CD14-positive monocyte (primary cell): ENCODE data around the gene TXNDC9. TPM values are rescaled to one million over a fixed set of nuclear protein-coding genes. Genes with fewer than 3 reads are reported as not detected.

Source experiments
- DNase-seq, 3 donors: peaks; one replicate each; pipeline ENCODE4 v3.0.0-alpha.2; 2011 to 2022
- H2AFZ ChIP-seq: 2 replicates; pipeline ENCODE4 v1.6.0; 2012; ENCODE audit warnings: mild to moderate bottlenecking, low read depth, low read length, inconsistent platforms; ENCODE audit not compliant: insufficient read depth, poor library complexity, severe bottlenecking
- H3K27ac ChIP-seq, 2 donors: 1 replicate in 1 of 2; 2 replicates in 1 of 2; pipeline ENCODE4 v1.5.1; 2012 to 2013; ENCODE audit warnings: low read length in 2 of 2, control low read depth in 1 of 2, inconsistent platforms in 1 of 2, low read depth in 1 of 2, mild to moderate bottlenecking in 1 of 2
- H3K27me3 ChIP-seq, 2 donors: one replicate each; pipeline versions ENCODE4 v1.6.0 to v1.6.1; 2011 to 2013; ENCODE audit warnings: low read length in 2 of 2; ENCODE audit not compliant: control insufficient read depth in 2 of 2, insufficient read depth in 2 of 2
- H3K36me3 ChIP-seq, 2 donors: replicated peaks in 1 of 2; 1 replicate in 1 of 2; 2 replicates in 1 of 2; pipeline versions ENCODE4 v1.5.1 to v1.6.1; 2012 to 2013; ENCODE audit warnings: low read length in 2 of 2, control low read depth in 1 of 2, inconsistent platforms in 1 of 2, mild to moderate bottlenecking in 1 of 2; ENCODE audit not compliant: insufficient read depth in 2 of 2, control insufficient read depth in 1 of 2
- H3K4me1 ChIP-seq, 2 donors: 1 replicate in 1 of 2; 2 replicates in 1 of 2; pipeline versions ENCODE4 v1.5.1 to v1.6.1; 2012 to 2013; ENCODE audit warnings: low read length in 2 of 2, control low read depth in 1 of 2, inconsistent platforms in 1 of 2, mild to moderate bottlenecking in 1 of 2, moderate library complexity in 1 of 2; ENCODE audit not compliant: insufficient read depth in 2 of 2, control insufficient read depth in 1 of 2
- H3K4me2 ChIP-seq: replicated peaks from 2 replicates; pipeline ENCODE3; 2012; ENCODE audit warnings: low read length, moderate library complexity, mild to moderate bottlenecking; ENCODE audit not compliant: poor library complexity, severe bottlenecking; ENCODE audit errors: extremely low read depth
- H3K4me3 ChIP-seq, 3 experiments: fragments of 200-600 bp in 1 of 3; sonication (generic) in 1 of 3; replicated peaks in 1 of 3; 1 replicate in 2 of 3; 2 replicates in 1 of 3; pipeline ENCODE4 v1.5.1; 2011 to 2013; ENCODE audit warnings: low read length in 3 of 3, mild to moderate bottlenecking in 3 of 3, control low read depth in 2 of 3, low read depth in 2 of 3, inconsistent platforms in 1 of 3, moderate library complexity in 1 of 3
- H3K79me2 ChIP-seq: 2 replicates; pipeline ENCODE4 v1.6.0; 2012; ENCODE audit warnings: mild to moderate bottlenecking, control low read depth, inconsistent platforms, low read length, moderate library complexity; ENCODE audit not compliant: insufficient read depth
- H3K9ac ChIP-seq: 2 replicates; pipeline ENCODE4 v1.6.0; 2017; ENCODE audit warnings: low read length, mild to moderate bottlenecking; ENCODE audit not compliant: insufficient read depth, poor library complexity, severe bottlenecking
- H3K9me3 ChIP-seq, 2 donors: replicated peaks in 1 of 2; 1 replicate in 1 of 2; 2 replicates in 1 of 2; pipeline versions ENCODE4 v1.5.1 to v1.6.1; 2012 to 2013; ENCODE audit warnings: low read length in 2 of 2, control low read depth in 1 of 2; ENCODE audit not compliant: control insufficient read depth in 1 of 2, insufficient read depth in 1 of 2
- H4K20me1 ChIP-seq: 2 replicates; pipeline ENCODE4 v1.6.0; 2012; ENCODE audit warnings: mild to moderate bottlenecking, low read length, control low read depth, moderate library complexity; ENCODE audit not compliant: insufficient read depth
- H3K27ac Mint-ChIP-seq, 7 donors: one replicate each; pipeline ENCODE4 v1.8.0; 2020; ENCODE audit warnings: mild to moderate bottlenecking in 7 of 7, mixed read lengths in 7 of 7, moderate library complexity in 6 of 7, inconsistent platforms in 2 of 7
- H3K27me3 Mint-ChIP-seq, 3 donors: one replicate each; pipeline ENCODE4 v1.8.0; 2021 to 2022; ENCODE audit warnings: low read depth in 3 of 3, mild to moderate bottlenecking in 3 of 3, mixed read lengths in 3 of 3, moderate library complexity in 3 of 3, inconsistent platforms in 1 of 3
- H3K36me3 Mint-ChIP-seq, 2 donors: one replicate each; pipeline ENCODE4 v1.8.0; 2020; ENCODE audit warnings: mixed read lengths in 2 of 2, inconsistent platforms in 1 of 2, mild to moderate bottlenecking in 1 of 2
- H3K4me1 Mint-ChIP-seq: one replicate; pipeline ENCODE4 v1.8.0; 2020; ENCODE audit warnings: mild to moderate bottlenecking, mixed read lengths
- H3K4me3 Mint-ChIP-seq, 2 donors: one replicate each; pipeline ENCODE4 v1.8.0; 2020; ENCODE audit warnings: mild to moderate bottlenecking in 2 of 2, mixed read lengths in 2 of 2, moderate library complexity in 1 of 2
- H3K9me3 Mint-ChIP-seq, 7 donors: one replicate each; pipeline ENCODE4 v1.8.0; 2020 to 2022; ENCODE audit warnings: mixed read lengths in 7 of 7, mild to moderate bottlenecking in 6 of 7, moderate library complexity in 6 of 7, inconsistent platforms in 2 of 7
- WGBS: methylation state at CpG from one replicate; pipeline ENCODE4 v1.1.5; 2013; ENCODE audit warnings: missing lambda C conversion rate; ENCODE audit not compliant: insufficient coverage; 5-methylcytosine and 5-hydroxymethylcytosine counted together
- intact Hi-C, 2 donors: fragments of 100-400 bp; cut with micrococcal nuclease; formaldehyde crosslinking; loops; one replicate each; pipeline versions ENCODE4 v1.15.0 to v1.15.1; 2023
- polyA plus RNA-seq, 3 donors: library from polyadenylated mRNA; depleted of rRNA in 1 of 3; unstranded in 2 of 3; stranded (reverse) in 1 of 3; fragments of 300-500 nt in 2 of 3; fragments of >200 nt in 1 of 3; fragmentation: Illumina TruSeq in 2 of 3; gene quantifications; 1 replicate in 2 of 3; 2 replicates in 1 of 3; pipeline ENCODE4 v1.2.3, GENCODE V29; 2012 to 2021
- TF ChIP-seq, protein P1 (sequence below): fragments of 200-600 bp; IDR thresholded peaks from one replicate; pipeline ENCODE4 v1.8.0; 2022; ENCODE audit warnings: antibody characterized with exemption, mild to moderate bottlenecking

The TXNDC9 gene
- polyA plus RNA-seq, 3 donors = 8.8 to 45.6 (median 40.3) TPM

DNA sequence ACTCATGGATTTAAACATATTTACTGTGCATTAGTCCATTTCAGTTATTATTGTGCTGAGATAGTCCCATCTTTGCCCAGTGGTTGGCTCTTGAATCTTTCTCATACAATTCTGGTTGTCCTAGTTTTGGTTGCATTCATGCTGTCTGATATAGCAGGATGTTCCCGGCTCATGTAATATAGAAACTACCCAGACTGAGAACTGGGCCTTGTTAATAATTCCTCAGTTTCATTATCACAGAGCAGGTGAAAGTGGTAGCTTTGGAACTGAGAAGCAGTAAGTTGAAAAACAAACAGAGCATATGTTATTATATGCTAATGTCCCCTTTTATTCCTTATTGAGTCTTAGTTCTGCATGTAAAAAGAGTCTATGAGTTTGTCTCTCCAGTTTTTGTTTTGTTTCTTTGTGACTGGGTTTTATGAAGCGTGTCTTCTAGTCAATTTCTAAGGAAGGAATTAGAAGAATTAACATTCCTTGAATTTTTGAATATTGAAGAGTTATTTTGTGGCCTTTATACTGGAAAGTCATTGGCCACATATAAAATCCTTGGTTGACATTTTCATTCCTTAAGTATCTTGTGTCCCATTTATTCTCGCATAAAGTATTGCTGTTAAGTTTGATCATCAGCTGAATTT, 44.4 kb upstream of the TXNDC9 start:
- no peaks in the 10 kb centered on the region for H3K4me1 ChIP-seq
- Mint-ChIP-seq H3K4me3 (no peak overlapping the region), H3K27me3 (no peaks in the 10 kb centered on the region), H3K27ac (no peak overlapping the region), H3K9me3 (peaks cover 0 to 3% (median 2%) of the 10 kb centered on the region in 7 donors), H3K4me1 (no peaks in the 10 kb centered on the region), H3K36me3 (peaks cover 82 to 90% of the 10 kb centered on the region in 2 donors)
- H3K4me2 ChIP-seq = no peak overlapping the region
- no peak overlapping the region for H3K27ac ChIP-seq
- TF ChIP-seq, protein P1, sequence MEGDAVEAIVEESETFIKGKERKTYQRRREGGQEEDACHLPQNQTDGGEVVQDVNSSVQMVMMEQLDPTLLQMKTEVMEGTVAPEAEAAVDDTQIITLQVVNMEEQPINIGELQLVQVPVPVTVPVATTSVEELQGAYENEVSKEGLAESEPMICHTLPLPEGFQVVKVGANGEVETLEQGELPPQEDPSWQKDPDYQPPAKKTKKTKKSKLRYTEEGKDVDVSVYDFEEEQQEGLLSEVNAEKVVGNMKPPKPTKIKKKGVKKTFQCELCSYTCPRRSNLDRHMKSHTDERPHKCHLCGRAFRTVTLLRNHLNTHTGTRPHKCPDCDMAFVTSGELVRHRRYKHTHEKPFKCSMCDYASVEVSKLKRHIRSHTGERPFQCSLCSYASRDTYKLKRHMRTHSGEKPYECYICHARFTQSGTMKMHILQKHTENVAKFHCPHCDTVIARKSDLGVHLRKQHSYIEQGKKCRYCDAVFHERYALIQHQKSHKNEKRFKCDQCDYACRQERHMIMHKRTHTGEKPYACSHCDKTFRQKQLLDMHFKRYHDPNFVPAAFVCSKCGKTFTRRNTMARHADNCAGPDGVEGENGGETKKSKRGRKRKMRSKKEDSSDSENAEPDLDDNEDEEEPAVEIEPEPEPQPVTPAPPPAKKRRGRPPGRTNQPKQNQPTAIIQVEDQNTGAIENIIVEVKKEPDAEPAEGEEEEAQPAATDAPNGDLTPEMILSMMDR = no peak
- no peaks in the 10 kb centered on the region for H3K9me3 ChIP-seq
- no peaks in the 10 kb centered on the region for H3K79me2 ChIP-seq
- H3K36me3 ChIP-seq = peaks cover 89 to 94% of the 10 kb centered on the region in 2 donors
- WGBS = no CpG with 5 or more reads among the region's 3 CpGs
- no peaks in the 10 kb centered on the region for H4K20me1 ChIP-seq
- no peak overlapping the region for H3K9ac ChIP-seq
- H2AFZ ChIP-seq = no peak overlapping the region
- no peak overlapping the region for H3K4me3 ChIP-seq
- no peaks in the 10 kb centered on the region for H3K27me3 ChIP-seq
- DNase-seq = no peak
- intact Hi-C loops = no loop called here

DNA sequence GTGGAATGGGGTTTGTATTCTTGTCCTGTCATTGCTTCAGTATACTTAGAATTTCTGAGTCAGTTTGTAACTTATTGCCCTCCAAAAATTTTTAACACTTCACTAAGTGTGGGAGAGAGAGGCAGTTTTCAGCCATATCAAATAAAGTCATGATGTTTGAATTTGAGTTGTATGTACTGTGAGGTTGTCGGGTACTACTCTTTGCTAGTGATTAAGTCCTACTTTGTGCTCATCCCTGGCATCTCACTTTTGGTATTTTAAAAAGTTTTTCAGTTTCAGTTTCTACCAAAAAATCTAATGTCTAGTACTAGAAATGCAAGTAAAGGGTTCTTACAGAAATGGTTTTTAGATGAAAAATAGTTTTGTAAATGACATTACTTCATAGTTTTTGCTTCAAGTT, 41.7 kb upstream of the TXNDC9 start:
- Histone ChIP-seq H3K36me3 (peaks cover 91 to 99% of the 10 kb centered on the region in 2 donors), H3K27me3 (no peaks in the 10 kb centered on the region), H3K27ac (no peak overlapping the region), H3K4me2 (no peak overlapping the region), H3K9ac (no peak overlapping the region), H3K4me1 (no peaks in the 10 kb centered on the region), H2AFZ (no peak overlapping the region), H3K79me2 (no peaks in the 10 kb centered on the region), H3K9me3 (no peaks in the 10 kb centered on the region), H4K20me1 (no peaks in the 10 kb centered on the region), H3K4me3 (no peak overlapping the region)
- Mint-ChIP-seq H3K4me1 (no peaks in the 10 kb centered on the region), H3K27me3 (no peaks in the 10 kb centered on the region), H3K36me3 (peaks cover 88 to 94% of the 10 kb centered on the region in 2 donors), H3K9me3 (peaks cover 0 to 6% (median 3%) of the 10 kb centered on the region in 7 donors), H3K4me3 (no peak overlapping the region), H3K27ac (no peak overlapping the region)
- TF ChIP-seq, protein P1 = no peak
- no peak for DNase-seq
- no CpG with 5 or more reads among the region's 1 CpG for WGBS
- intact Hi-C loops = no loop called here
